ENCODE data around the gene CCDC85C.

The CCDC85C gene

DNA sequence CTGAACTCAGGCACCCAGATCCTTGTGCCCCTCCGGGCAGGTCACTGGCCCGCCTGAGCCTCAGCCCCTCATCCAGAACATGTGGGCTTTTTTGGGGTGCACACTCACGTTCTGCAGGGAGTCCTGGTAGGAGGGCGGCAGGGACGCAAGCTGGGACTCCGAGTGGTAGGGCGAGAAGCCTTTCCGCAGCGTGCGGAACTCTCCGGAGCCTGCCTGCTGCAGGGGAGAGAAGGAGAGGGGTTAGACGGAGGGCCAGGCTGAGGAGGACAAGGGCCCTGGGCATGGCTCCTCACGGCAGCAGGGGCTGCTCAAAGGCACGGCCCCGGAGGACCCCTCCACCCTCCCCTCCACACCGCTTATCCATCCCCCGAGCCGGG lies 82.0 kb downstream of the CCDC85C start:
- in situ Hi-C loops (cut with MboI; ENCODE audit: low pct_unique_long_range_greater_than_20kb, low sequenced_read_pairs): loop anchor here (10.0 to 25.0 kb wide), 2 partner anchors 103 to 365 kb away; no protein-coding TSS in a partner anchor
- DNase-seq: no peak

DNA sequence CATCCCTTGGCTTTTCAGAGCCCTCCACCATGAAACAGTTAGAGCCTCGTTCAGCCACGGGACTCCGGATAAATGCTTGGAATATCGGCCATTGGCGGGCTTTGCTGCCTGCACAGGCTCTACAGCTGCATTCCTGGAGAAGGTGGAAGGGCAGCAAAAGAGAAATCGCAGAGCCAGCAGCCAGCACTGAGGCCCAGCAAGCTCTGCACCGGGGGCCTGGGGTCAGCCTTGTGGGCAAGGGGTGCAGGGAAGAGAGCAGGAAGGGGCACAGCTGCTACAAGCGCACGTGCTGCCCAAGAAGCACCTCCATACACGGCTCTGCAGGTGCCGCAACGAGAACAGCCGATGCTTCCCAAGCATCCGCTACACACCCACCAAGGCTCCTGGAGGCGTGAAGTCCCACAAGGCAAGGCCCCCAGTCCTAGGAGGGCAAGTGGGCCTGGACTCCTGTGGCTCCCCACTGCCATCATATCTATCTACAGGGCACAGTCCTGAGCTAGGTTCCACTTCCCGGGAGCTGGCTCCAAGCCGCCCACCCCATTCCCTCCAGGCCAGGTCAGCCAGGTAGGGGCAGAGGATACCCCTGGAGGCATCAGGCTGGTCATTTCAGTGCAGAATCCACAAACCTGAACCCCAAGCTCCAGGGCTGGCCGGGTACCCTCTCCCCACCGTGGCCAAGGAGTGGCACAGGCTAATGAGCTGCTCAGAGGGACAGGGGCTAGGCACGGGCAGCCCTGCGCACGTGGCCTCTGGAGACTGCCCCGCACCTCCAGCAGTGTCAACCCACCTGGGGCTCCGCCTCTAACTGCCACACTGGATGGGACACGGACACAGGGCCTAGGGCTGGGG lies 82.6 kb downstream of the CCDC85C start:
- in situ Hi-C loops (cut with MboI; ENCODE audit: low pct_unique_long_range_greater_than_20kb, low sequenced_read_pairs): loop anchor here (10.0 to 25.0 kb wide), 2 partner anchors 103 to 366 kb away; no protein-coding TSS in a partner anchor
- DNase-seq: no peak

DNA sequence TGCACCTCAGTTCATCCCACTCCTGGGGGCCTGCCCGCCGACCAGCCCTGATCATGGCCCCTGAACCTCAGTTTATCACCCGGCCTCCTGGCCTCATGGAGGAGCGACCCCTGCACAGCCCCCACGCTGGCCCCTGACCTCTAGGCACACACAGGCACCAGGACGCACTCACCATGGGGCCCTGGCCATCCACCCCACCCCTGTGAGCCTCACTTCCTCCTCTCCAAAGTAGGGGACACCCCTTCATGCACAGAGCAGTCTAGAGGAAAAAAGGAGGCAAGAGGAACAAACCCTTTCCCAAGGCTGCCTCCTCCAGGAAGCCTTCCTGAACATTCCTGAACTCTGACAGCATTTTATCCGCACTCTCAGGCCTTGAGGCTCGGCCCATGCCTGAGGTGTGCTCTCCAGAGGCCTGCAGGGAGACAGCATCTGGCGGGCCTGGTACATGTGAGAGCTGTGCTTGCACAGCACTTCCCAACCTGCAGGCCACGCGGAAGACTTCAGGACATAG lies 83.4 kb downstream of the CCDC85C start:
- in situ Hi-C loops (cut with MboI; ENCODE audit: low pct_unique_long_range_greater_than_20kb, low sequenced_read_pairs): loop anchor here (10.0 to 25.0 kb wide), 2 partner anchors 104 to 367 kb away; no protein-coding TSS in a partner anchor
- no peak for DNase-seq

DNA sequence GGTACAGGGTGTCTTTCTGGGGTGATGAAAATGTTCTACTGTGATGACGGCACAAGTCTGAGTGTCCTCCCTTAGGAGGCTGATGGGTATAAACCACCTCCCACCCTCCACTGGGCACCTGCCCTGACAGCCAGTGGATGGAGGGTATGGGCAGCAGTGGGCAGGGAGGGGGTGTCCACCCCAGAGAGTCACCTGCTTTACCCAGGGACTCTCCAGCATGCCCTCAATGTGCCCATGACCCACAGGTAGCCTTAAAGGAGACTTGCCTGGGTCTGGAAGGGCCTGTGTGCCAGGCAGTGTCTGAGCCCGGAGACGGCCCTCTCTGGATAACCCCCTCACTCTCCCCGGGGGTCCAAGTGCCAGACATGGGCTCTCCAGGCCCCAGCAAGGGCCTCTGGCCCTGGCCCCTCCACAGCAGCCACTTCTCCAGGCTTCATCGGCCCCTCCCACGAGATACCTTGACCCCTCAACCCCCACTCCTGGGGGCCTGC lies 84.0 kb downstream of the CCDC85C start:
- in situ Hi-C loops (cut with MboI; ENCODE audit: low pct_unique_long_range_greater_than_20kb, low sequenced_read_pairs): loop anchor here (10.0 to 25.0 kb wide), 2 partner anchors 105 to 367 kb away; no protein-coding TSS in a partner anchor
- DNase-seq: no peak

DNA sequence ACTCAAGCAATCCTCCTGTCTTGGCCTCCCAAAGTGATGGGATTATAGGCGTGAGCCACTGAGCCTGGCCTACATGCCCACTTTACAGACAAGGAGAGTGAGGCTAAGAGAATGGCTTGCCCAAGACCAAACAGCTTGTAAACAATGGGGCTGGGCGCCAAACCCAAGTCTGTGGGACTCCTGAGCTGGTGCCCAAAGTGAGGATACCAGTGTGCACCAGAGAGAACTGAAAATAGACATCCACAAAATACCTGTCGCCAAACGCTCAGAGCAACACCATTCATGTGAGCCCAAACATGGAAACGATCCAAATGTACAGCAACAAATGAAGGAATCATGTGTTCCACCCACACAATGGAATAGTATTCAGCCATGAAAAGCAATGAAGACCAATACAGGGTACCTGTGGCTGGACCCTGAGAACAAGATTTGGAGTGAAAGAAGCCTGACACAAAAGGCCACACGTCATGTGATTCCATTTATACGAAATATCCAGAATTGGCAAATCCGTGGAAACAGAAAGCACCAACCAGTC lies 84.6 kb downstream of the CCDC85C start:
- DNase-seq: no peak
- in situ Hi-C loops (cut with MboI; ENCODE audit: low pct_unique_long_range_greater_than_20kb, low sequenced_read_pairs): loop anchor here (25.0 kb wide), 1 partner anchor 368 kb away; no protein-coding TSS in a partner anchor

DNA sequence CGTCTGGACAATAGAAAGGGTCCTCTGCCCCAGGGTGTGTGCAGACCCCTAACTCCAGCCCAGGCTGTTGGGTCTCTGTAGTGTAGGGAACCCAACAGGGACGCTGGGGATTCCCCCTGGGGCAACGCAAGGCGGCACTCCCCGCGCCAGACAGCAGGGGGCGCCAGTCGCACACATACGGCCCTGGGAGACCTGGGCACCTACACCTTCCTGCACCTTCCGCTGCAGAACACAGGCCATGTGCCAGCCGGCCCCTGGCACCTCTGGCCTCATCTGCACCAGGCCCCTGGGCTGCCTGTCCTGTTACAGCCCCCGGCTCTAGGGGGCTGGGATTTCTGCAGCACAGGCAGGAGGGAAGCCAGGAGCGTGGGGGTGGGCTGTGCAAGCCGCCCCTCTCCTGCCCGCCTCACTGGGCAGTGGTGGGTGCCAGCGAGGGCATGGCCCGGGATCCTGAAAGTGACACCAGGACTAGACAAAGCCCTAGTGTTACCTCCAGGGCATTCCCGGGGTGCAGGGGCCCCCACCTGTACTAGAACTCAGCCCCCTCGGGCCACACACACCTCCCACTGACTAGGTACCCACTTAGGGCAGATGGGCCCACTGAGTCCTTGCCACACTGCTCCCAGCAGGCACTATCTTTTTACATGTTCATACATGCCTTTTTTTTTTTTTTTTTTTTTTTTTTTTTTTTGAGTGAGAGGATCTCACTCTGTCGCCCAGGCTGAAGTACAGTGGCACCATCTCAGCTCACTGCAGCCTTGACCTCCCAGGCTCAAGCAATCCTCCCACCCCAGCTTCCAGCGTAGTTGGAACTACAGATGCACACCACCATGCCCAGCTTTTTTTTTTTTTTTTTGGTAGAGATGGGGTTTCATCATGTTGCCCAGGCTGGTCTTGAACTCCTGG lies 85.3 kb downstream of the CCDC85C start:
- in situ Hi-C loops (cut with MboI; ENCODE audit: low pct_unique_long_range_greater_than_20kb, low sequenced_read_pairs): loop anchor here (25.0 kb wide), 1 partner anchor 369 kb away; no protein-coding TSS in a partner anchor
- DNase-seq: peak; percentile 74

DNA sequence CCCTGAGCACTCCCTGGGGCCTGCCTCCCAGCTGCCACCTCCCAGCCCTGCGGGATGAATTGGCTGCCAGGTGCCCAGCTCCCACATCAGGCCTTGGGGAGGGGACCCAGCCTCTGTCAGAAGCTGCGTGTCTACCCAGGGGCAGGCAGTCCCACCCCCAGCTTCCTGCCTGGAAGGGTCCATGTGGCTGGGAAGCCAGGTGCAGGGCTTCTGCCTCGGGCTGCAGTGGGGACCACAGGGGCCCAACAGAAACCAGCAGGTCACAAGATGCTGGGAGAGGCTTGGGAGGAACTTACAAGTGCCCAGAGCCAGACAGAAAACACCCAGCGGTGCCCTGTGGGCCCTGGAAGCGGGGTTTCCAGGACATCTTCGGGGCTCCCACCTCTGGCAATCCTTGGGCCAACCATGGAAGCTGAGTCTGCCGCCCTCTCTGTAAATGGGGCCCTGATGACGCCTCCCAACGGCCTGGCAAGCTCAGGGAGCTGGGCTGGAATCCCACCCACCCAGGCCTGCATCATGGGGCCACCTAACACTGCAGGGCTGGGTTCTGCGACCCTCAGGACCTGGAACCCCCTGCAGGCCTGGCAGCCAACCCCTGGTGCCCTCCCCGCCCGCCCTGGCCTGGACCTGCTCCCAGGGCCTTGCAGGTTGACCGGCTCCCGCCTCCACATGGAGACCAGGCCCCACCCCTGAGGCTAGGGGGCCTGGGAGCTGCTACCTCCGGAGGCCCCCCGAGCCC lies 86.2 kb downstream of the CCDC85C start:
- in situ Hi-C loops (cut with MboI; ENCODE audit: low pct_unique_long_range_greater_than_20kb, low sequenced_read_pairs): loop anchor here (25.0 kb wide), 1 partner anchor 369 kb away; no protein-coding TSS in a partner anchor
- DNase-seq: no peak

DNA sequence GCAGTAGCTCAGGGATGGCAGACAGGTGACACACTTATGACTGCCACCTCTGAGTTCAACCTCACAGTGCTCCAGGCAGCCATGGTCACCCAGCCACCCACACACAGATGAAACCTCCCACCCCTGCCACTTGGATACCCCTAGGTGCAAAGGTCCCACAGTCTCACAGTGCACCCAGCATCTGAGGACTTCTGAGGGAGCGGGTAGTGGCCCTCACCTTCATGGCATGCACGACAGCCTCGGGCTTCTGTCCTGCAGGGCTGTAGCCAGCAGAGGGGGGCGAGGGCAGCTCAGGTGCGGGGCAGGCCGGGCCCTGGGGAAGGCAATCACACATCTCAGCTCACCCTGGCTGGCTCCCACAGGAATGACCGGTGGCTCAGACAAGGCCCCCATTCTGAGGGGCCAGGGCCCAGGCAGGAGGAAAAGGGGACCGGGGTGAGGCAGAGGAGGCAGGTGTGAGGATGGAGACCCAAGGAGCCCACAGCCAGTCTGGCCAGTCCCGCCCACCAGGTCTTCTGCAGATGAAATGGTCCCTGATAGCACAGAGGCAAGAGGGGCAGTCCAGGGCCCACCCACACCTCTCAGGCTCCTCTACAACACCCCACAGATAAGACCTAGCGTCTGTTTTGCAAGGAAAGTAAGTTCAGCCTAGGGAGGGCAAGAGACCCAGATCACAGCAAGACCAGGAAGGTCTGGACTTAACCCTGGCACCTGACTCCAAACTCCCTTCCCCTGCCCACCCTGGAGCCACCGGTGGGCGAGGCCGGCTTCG lies 87.0 kb downstream of the CCDC85C start:
- in situ Hi-C loops (cut with MboI; ENCODE audit: low pct_unique_long_range_greater_than_20kb, low sequenced_read_pairs): loop anchor here (25.0 kb wide), 1 partner anchor 370 kb away; no protein-coding TSS in a partner anchor
- DNase-seq: no peak

DNA sequence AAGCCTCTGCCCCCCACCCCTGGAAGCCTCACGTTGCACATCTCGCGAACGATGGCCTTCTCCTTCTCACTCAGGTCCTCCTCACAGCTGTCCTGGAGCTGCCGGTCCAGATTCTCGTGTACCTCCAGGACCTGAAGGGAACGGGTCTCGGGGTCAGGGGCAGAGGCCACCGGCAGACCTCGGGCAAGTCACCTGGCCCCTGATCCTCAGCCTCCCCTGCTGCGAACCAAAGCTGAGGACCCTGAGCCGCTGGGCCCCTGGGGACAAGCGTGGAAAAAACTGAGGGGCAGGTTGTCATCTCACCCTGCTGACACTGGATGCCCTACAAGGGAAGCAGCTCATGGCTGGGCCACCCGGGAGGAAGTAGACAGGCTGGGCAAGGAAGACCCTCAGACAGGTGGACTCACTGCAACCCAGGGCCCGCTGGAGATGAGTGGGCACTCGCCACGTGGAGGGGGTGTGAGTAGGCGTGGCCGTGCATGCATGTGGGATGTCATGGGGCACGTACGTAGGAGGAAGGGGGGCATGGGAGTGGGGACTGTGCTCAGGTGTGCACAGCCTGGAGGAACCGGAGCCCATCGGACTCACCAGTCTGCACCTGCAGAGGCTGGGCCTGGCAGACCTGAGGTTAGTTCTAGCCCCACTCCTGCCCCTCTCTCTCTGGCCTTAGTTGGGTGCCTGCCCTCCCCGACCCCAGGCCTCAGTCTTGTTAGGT lies 87.7 kb downstream of the CCDC85C start:
- no peak for DNase-seq
- in situ Hi-C loops (cut with MboI; ENCODE audit: low pct_unique_long_range_greater_than_20kb, low sequenced_read_pairs): loop anchor here (25.0 kb wide), 1 partner anchor 371 kb away; no protein-coding TSS in a partner anchor

DNA sequence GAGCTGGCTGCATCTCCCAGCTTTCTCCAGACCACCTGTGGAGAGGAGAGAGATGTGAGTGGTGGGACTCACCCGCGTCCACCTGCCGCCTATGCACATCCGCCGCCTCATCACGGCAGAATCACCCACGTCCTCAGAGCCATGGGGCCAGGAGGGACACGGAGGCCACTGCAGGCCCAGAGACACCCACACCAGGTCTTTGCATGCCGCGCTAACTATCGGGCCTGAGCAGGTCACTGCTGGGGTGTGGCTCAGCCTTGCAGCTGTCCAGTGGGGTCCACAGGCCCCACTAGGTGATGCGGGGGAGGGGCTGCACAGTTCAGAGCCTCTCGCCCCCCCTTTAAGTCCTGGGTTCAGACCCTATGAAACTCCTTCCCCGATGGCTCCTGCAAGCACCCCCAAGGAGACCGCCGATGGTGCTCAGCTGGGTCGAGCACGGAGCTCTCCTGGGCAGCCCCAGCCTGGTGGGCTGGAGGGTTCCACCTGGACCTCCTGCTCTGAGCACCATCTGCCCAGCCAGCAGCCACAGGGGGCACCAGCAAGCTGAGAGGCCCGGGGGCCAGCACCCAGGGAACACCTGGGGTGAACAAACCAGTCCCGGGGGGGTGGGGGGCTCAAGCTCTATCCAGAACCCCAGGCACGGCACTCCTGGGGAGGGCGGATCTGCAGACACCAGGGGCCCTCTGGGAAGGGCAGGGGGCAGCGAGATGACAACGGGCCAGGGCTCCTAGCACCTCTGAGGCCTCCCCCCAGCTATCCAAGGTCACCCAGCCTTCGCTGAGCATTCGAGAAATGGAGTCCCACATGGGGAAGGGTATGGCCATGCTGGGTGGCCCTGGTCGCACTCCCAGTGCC lies 88.5 kb downstream of the CCDC85C start:
- in situ Hi-C loops (cut with MboI; ENCODE audit: low pct_unique_long_range_greater_than_20kb, low sequenced_read_pairs): loop anchor here (25.0 kb wide), 1 partner anchor 372 kb away; no protein-coding TSS in a partner anchor
- DNase-seq: no peak

DNA sequence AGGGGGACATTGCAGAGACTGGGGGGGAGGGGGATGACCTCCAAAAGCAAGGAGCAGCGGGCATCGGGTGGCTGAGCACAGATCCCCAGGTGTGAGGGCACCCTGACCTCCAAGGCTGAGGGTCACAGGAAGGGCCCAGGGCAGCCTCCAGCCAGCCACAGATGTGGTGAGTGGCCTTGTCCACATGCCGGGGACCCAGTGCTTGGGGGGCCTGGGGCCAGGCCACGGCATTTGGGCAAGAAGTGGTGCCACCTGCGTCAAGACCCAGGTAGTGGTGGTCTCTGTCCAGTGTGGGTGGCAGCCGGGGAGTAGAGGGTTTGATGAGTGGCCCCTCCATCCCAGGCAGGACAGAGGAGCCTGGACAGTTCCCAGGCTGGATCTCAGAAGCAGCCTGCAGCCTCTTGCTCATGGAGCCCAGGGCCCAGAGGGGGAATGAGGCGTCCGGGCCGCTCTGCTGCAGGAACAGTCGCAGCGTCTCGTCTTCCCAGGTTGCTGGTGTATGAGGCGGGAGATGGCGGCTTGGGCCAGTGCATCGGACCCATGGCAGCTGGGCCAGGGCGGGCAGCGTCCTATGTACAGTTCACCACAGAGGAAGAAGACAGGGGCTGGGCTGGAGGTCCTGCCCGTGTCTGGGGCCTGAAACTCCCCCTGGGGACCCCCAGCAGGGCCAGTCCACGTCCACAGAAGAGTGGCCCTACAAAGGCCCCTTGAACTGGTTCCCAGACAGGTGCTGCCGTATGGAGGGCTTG lies 89.3 kb downstream of the CCDC85C start:
- in situ Hi-C loops (cut with MboI; ENCODE audit: low pct_unique_long_range_greater_than_20kb, low sequenced_read_pairs): loop anchor here (25.0 kb wide), 1 partner anchor 373 kb away; no protein-coding TSS in a partner anchor
- DNase-seq: no peak

DNA sequence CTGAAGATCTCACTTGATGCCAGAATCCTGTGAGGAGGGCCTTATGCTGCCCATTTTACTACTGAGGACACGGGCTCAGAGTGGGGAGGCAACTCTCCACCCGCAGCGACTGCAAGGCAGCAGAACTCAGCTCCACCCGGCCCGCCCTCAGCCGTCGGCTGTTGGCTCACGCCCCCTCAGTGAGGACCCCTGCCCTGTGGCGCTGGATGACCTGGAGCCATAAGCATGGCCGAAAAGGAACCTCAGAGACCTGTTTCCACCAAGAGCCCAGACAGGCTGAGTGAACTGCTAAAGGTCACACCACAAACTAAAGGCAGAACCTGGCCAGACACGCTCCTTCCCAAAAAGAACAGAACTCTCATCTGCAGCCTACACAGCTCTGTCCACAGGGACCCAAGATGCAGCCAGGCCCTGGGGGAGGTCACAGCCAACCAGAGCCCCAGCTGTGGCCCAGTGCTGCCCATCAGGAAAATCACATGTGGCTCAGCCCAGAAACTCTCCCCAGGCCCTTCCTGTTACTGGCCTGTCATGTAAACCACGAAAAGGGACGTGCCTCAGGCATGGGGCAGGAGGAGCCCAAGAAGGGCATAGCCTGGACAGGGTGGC lies 90.0 kb downstream of the CCDC85C start:
- no peak for DNase-seq
- in situ Hi-C loops (cut with MboI; ENCODE audit: low pct_unique_long_range_greater_than_20kb, low sequenced_read_pairs): loop anchor here (25.0 kb wide), 1 partner anchor 373 kb away; no protein-coding TSS in a partner anchor

DNA sequence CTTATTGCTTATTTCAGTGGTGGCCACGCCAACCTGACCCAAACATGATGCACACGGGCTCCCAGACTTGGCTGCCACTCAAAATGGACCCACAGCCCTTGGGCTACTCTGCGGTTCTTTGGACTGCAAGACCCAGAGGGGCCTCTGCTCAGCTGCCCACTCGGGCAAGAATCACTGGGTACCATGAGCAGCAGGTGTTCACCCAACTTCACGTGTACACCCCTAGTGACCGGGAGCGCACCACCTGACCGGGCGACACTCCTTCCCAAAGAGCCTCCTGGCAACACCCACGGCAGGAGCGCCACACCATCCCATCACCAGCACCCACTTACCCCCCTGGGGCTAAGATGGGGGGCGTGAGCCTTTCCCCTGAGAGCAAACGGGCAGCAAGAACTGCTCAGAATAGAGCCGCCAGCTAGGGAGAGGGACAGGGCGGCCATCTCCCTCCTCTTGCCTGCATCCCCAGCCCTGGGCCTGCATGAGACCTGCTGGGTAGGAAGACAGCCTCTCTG lies 90.8 kb downstream of the CCDC85C start:
- in situ Hi-C loops (cut with MboI; ENCODE audit: low pct_unique_long_range_greater_than_20kb, low sequenced_read_pairs): loop anchor here (25.0 kb wide), 1 partner anchor 374 kb away; no protein-coding TSS in a partner anchor
- no peak for DNase-seq

DNA sequence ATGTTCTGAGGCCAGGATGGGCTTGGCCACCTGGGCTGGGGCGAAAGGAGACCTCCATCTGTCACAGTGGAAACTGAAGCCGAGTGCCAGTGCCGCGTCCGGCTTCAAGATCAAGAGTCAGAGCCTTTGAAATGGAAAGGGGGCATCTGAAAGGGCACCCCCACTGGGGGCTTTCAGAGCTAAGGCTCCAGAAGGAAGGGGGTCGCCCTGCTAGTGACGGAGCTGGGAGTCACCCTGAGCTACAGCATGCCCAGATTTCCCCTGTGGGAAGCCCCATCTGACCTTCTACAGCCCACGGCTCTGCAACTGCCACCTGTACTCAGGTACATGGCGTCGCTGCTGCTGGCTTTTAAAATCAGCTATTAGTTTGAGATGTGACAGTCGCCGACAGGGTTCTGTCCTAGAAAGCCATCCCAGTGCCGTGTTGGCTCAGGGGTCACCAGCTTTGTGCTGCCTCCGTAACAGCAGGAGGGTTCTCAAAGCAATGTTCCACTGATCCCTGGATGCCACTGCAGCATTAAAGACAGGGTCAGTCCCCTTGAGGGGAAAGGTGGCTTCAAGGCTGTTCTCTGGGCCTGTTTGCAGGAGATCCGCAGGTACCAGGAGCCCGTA lies 91.3 kb downstream of the CCDC85C start:
- in situ Hi-C loops (cut with MboI; ENCODE audit: low pct_unique_long_range_greater_than_20kb, low sequenced_read_pairs): loop anchor here (25.0 kb wide), 1 partner anchor 375 kb away; no protein-coding TSS in a partner anchor
- DNase-seq: no peak
